GM12801 (cell line): ENCODE measurements around the gene CCDC69.

Experiments
- TF ChIP-seq, protein P1 (sequence below): IDR thresholded peaks from one replicate; pipeline ENCODE4 v1.5.1; 2011; ENCODE audit warnings: control low read depth; ENCODE audit not compliant: insufficient read length; ENCODE audit errors: extremely low read depth

The CCDC69 gene

DNA sequence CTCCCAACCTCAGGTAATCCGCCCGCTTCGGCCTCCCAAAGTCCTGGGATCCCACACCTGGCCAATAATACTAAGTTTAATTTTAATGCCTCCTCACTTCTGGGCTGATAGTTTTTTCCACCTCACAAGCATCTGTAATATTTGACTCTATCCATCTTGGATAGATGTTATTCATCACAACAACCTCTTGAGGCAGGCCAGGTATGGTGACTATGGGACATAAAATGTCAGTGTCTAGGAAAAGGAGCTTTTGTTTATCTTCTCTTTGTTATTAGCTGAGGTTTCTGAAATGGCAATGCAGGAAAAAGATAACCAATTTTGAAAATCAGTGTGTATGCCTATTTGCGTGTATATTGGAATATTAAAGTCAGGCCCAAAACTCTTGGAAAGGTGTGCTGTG, 1.2 kb upstream of the CCDC69 start:
- TF ChIP-seq, protein P1, sequence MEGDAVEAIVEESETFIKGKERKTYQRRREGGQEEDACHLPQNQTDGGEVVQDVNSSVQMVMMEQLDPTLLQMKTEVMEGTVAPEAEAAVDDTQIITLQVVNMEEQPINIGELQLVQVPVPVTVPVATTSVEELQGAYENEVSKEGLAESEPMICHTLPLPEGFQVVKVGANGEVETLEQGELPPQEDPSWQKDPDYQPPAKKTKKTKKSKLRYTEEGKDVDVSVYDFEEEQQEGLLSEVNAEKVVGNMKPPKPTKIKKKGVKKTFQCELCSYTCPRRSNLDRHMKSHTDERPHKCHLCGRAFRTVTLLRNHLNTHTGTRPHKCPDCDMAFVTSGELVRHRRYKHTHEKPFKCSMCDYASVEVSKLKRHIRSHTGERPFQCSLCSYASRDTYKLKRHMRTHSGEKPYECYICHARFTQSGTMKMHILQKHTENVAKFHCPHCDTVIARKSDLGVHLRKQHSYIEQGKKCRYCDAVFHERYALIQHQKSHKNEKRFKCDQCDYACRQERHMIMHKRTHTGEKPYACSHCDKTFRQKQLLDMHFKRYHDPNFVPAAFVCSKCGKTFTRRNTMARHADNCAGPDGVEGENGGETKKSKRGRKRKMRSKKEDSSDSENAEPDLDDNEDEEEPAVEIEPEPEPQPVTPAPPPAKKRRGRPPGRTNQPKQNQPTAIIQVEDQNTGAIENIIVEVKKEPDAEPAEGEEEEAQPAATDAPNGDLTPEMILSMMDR, result no peak

DNA sequence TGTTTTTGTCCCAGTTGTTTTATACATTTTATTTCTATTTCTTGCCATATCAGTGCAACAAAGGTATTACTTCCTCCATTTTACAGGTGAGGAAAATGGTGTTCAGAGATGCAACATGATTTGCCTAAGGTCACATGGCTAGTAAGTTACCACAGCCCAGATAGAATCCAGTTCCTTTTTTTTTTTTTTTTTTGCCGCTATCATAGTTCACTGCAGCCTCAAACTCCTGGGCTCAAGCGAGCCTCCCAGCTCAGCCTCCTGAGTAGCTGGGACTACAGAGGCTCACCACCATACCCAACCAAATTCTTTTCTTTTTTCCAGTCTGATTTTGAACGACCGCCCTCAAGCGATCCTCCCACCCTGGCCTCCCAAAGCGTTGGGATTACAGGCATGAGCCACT, 480 bp upstream of the CCDC69 start:
- TF ChIP-seq, protein P1, result no peak

DNA sequence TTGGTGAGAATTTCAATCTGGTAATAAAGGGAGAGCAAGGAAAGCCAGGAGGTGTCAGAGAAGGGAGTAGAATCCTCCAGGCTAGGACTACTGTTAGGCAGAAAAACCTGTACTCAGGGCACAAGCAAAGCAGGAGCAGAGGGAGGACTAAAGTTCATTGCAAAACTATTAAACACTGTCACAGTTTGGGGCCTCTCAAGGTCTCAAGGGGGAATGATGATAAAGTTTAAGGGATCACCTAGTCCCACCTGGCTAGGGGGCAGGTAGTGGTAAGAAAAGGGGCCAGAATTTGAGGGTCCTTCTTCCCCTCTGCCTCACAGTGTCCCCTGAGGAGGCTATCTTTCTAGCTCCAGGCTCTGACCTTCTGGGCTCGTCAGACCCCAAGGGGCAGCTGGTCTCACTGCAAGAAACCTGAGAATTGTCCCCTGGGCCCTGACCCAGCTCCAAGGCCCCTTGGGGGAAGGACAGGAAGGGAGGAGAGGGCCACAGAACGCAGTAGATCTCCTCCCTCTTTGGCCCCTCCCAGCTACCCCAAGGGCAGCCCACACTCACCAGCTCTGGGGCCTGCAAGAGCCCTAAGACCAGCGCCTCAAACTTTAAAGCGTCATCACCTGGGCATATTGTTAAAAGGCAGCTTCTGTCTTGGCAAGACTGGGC, 974 bp downstream of the CCDC69 start:
- TF ChIP-seq, protein P1, result no peak

DNA sequence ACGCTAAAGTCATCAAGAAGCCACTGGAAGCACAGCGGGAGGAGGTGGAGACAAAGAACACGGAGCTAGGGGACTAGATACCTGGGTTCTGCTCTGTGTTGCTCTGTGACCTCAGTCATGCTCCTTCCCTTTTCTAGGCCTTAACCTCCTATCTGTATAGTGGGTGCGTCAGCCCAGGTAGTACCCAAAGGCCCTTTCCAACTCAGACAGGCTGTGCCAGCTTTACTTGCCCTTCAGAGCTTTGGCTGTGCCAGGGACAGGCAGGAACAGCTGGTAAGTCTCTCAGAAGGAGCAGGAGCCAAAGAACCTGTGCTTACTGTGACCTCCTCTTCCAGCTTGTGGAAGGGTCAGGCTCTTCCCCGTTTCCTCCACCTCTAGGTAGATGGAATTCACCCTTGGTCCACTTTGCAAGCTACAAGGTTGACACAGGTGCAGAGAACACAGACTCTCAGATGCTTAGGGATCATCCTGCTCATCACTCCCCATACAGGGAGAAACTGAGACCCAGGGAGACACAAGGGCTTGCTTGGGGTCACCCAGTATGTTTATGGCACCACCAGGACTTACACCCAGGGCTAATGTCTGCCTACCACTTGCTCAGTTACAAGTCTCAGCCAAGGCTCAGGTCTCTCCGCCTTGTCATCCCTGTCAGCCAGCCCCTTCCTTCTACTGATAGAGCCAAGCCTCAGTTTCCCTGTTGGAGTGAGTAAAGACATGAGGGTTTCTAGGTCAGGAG, 1.7 kb downstream of the CCDC69 start:
- TF ChIP-seq, protein P1, result no peak

DNA sequence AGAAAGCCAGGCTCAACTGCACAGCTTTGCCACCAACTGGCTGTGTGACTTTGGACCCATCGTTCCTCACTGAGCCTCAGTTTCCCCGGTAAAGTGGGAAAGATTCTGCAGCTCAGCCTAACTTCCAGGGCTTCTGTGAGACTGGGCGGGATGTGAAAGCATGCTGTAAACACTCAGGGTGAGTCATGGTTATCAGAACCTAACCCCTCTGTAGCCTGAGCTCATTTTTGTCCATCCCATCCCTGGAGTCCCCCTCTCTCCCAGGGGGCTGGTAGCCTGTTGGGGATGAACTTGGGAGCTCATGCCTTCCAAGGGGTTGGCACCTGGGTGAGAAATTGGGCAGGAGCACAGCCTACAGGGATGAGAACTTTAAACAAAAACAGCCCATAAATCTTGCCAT, 2.3 kb downstream of the CCDC69 start:
- TF ChIP-seq, protein P1, result no peak

DNA sequence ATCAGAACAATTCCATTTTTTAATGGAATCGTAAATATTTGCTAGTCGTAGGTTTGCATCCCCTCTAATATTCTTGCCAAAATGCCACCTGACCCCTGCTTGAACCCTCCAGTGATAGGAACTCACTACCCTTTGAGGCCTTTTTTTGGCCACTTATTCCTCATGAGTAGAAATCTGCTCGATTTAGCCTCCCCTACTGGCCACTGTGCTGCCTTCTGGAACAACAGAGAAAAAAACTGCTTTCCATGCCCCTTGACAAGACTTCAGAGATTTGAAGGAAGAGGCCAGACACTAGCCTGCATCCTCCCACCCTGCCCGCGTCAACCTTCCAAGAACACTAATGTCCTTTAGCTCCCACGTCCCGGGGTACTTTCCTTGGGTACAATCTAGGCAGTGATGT, 4.1 kb downstream of the CCDC69 start:
- TF ChIP-seq, protein P1, result no peak

DNA sequence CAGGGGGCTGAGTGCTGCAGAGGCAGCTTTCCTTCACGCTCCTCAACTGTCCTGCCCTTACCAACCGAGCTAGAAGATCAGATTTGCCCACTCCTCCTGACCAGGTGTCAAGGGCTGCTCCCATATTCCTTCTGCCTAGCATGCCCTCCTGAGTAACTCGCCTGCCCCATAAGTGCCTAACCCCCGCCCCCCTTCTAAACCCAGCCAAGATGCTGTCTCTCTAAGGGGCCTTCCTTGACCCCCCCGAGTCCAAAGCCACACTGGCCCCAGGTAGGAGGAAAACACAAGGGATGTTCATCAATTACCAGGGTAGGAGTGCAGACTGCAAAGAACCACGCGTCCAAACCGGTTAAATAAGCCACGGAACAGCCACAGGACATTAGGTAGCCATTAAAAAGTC, 4.8 kb downstream of the CCDC69 start:
- TF ChIP-seq, protein P1, result no peak
